Hematopoietic multipotent progenitor cell (in vitro differentiated cells): ENCODE results near the gene CASD1. TPM values are rescaled to one million over a fixed set of nuclear protein-coding genes. Genes with fewer than 3 reads are reported as not detected.

Experiments
- DNase-seq, 3 donors: peaks; one replicate each; pipeline ENCODE4 v3.0.0-alpha.2; 2011 to 2015; ENCODE audit warnings: low read depth in 2 of 3, low spot score in 2 of 3
- small RNA-seq: library from RNA; depleted of rRNA; stranded (forward); fragments of <200 nt; gene quantifications from one replicate; pipeline ENCODE3, GENCODE V24; 2012
- total RNA-seq: library from RNA; depleted of rRNA; stranded (reverse); fragments of >200 nt; gene quantifications from one replicate; pipeline ENCODE4 v1.2.3, GENCODE V29; 2012

CASD1 gene
- total RNA-seq, 1 donor: 12.7 TPM

DNA sequence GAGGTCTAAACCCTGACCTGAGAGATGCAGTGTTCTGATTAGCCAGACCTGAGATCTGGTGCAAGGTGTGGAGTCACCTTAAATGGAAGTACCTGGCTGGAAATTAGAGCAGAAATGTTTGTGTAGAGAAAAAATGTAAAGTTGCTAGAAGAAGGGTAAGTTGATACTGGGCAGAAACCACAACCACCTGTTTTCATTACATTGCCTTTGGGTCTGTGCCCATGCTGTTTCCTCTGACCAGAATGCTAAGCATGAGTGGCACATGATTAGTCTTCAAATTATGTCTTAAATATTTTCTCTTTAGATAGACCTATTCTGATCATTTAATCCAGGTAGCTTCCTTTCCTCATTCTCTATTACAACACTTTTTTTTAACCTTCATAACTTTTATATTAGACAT lies 69.0 kb downstream of the CASD1 start:
- DNase-seq: no peak

- DNase-seq: no peak
These were observed 69.9 kb downstream of the CASD1 start for GRCh38 chr7:94579470-94579869.

GRCh38 chr7:94580601-94581000 lies 71.0 kb downstream of the CASD1 start:
- DNase-seq: no peak

DNA sequence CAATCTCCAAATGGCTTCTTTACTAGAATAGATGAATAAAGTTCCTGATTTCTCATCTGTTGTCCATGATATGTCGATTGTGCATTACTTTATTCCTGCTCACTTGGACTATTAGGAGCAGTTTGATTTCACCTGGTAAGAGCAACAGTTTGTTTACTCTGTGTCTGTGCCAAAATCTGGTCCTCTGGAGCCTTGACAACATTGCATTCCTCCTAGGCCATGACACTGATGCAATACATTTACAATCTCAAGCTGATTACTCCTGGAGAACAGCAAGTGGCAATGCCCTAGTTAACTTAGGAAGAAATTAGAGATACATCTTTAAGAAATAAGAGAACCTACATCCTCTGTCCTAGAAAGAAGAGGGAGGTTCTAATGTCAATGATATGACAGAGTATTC lies 74.5 kb downstream of the CASD1 start:
- DNase-seq: no peak

DNA sequence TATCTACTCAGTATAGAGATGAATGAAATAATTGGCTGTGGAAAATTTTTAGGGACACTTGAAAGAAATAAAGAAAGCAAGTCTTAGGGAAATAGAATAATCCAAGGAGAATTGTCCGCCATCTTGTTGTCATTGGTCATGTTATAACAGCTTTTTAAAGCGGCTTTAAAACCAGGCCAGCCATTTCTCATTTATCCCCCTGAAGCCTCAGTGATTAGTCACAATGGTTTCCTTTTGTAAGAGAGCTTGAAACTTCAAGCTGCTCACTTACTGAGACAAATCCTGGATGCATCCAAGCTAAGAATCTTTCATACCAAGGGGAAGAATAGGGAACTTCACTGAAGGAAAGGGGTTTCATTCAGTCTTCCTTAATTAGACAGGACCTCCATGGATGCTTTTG lies 78.5 kb downstream of the CASD1 start:
- no peak for DNase-seq

DNA sequence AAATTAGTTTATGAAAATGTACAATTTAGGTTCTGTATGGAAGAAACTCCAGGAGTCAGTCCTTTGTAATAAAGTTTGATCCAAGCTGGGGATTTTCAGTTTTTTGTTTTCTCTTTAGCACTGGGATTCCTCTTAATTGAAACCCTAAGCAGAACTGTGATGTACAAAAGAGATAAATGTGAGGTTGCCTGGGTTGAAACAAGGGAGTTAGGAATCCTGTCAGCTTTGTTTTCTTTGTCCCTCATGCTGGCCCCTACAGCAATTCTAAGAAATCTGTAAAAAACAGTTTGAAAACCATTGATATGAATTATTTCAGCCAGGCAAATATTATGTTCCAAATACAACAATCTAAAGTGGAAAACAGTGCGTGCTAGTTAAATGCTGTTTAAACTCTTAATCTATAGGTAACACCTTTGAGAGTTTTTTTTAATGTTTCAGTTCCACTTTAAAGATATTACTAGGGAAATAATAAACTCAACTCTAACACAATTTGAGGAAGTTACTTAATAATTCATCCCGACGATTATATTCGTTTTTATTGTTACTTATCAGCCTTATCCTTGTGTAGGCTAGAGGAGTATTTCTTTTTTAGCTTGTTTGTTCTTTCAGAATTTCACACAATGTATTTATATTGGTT lies 81.0 kb downstream of the CASD1 start:
- peak in 1 of 3 donors; percentile 41 for DNase-seq

- peak in 1 of 3 donors; percentile 29 for DNase-seq
These were observed 81.6 kb downstream of the CASD1 start for GRCh38 chr7:94591176-94591575.

GRCh38 chr7:94594882-94595281 lies 85.3 kb downstream of the CASD1 start:
- DNase-seq: no peak

- DNase-seq: no peak
These were observed 86.1 kb downstream of the CASD1 start for GRCh38 chr7:94595717-94596116.

- DNase-seq: no peak
These were observed 90.7 kb downstream of the CASD1 start for GRCh38 chr7:94600267-94600666.

- no peak for DNase-seq
These were observed 92.6 kb downstream of the CASD1 start for GRCh38 chr7:94602181-94602580.

- no peak for DNase-seq
These were observed 95.4 kb downstream of the CASD1 start for GRCh38 chr7:94605031-94605430.

Small RNA genes lying within 50 kb of the gene (small RNA-seq; reads per million reads assigned to genes)
- not detected for gene RNU6-1328P

Other genes starting within 250 kb of the CASD1 start
- not detected for gene COL1A2, start 114.9 kb upstream of the CASD1 start, total RNA-seq
- gene SGCE, start 146.3 kb downstream of the CASD1 start, total RNA-seq: under 0.01 TPM